T-cell (primary cell): ENCODE data around the gene MCF2L. TPM values are rescaled to one million over a fixed set of nuclear protein-coding genes. Genes with fewer than 3 reads are reported as not detected.
A peak's percentile ranks its signal among the peaks of the same experiment; 100 is the strongest.

ENCODE experiments used
- ATAC-seq, 4 experiments: fragments of 200-7000 bp in 3 of 4; fragments of 150-1000 bp in 1 of 4; cut with Tn5 transposase; replicated peaks in 1 of 4; 1 replicate in 3 of 4; 2 replicates in 1 of 4; pipeline ENCODE4 v1.10.0; 2021; ENCODE audit warnings: moderate library complexity in 3 of 4, mild to moderate bottlenecking in 2 of 4, moderate number of reproducible peaks in 1 of 4
- CTCF ChIA-PET, 2 donors: fragments of 300-600 bp; sonication (Branson Sonifier 250); formaldehyde crosslinking; loops; one replicate each; lab custom pipeline; 2022; ENCODE audit warnings: antibody characterized with exemption in 2 of 2; lab: Charles Lee
- POLR2A ChIA-PET, 2 donors: fragments of 300-600 bp; sonication (Branson Sonifier 250); formaldehyde crosslinking; loops; one replicate each; lab custom pipeline; 2022; ENCODE audit warnings: antibody characterized with exemption in 2 of 2; lab: Charles Lee
- DNase-seq, 35 experiments: peaks; one replicate each; pipeline versions ENCODE4 v3.0.0 to v3.0.0-alpha.2; 2013 to 2023
- H3K27ac ChIP-seq: one replicate; pipeline ENCODE4 v1.5.1; 2013; ENCODE audit warnings: low read length
- H3K27me3 ChIP-seq, 2 experiments: replicated peaks in 1 of 2; 1 replicate in 1 of 2; 2 replicates in 1 of 2; pipeline versions ENCODE4 v1.6.1 to v1.7.0; 2013; ENCODE audit warnings: low read length in 1 of 2, mixed read lengths in 1 of 2; ENCODE audit not compliant: control insufficient read depth in 2 of 2, insufficient read depth in 2 of 2; ENCODE audit errors: extremely low read depth in 1 of 2
- H3K36me3 ChIP-seq, 2 donors: 1 replicate in 1 of 2; 2 replicates in 1 of 2; pipeline versions ENCODE4 v1.6.1 to v1.7.0; 2013; ENCODE audit warnings: low read length in 1 of 2; ENCODE audit not compliant: control insufficient read depth in 2 of 2, insufficient read depth in 1 of 2; ENCODE audit errors: extremely low read depth in 1 of 2
- H3K4me1 ChIP-seq, 2 experiments: 1 replicate in 1 of 2; 2 replicates in 1 of 2; pipeline versions ENCODE4 v1.6.1 to v1.7.0; 2013; ENCODE audit warnings: low read length in 2 of 2, mixed read lengths in 1 of 2; ENCODE audit not compliant: insufficient read depth in 2 of 2, control insufficient read depth in 1 of 2; ENCODE audit errors: extremely low read depth in 1 of 2
- H3K4me3 ChIP-seq, 2 donors: 1 replicate in 1 of 2; 2 replicates in 1 of 2; pipeline versions ENCODE4 v1.5.1 to v1.7.0; 2013; ENCODE audit warnings: mild to moderate bottlenecking in 2 of 2, low read length in 1 of 2, moderate library complexity in 1 of 2; ENCODE audit not compliant: control insufficient read depth in 1 of 2; ENCODE audit errors: extremely low read depth in 1 of 2
- H3K9me3 ChIP-seq: 2 replicates; pipeline ENCODE4 v1.7.0; 2013
- H3K27ac Mint-ChIP-seq, 2 donors: one replicate each; pipeline ENCODE4 v1.8.0; 2020 to 2021; ENCODE audit warnings: mild to moderate bottlenecking in 2 of 2, mixed read lengths in 2 of 2
- H3K27me3 Mint-ChIP-seq, 2 donors: one replicate each; pipeline ENCODE4 v1.8.0; 2021 to 2022; ENCODE audit warnings: mixed read lengths in 2 of 2
- H3K36me3 Mint-ChIP-seq: one replicate; pipeline ENCODE4 v1.8.0; 2021; ENCODE audit warnings: mixed read lengths
- H3K4me1 Mint-ChIP-seq, 3 donors: one replicate each; pipeline ENCODE4 v1.8.0; 2020 to 2022; ENCODE audit warnings: mixed read lengths in 3 of 3, mild to moderate bottlenecking in 1 of 3
- H3K4me3 Mint-ChIP-seq, 3 donors: one replicate each; pipeline ENCODE4 v1.8.0; 2020 to 2022; ENCODE audit warnings: mild to moderate bottlenecking in 3 of 3, mixed read lengths in 3 of 3, moderate library complexity in 3 of 3
- H3K9me3 Mint-ChIP-seq, 3 donors: one replicate each; pipeline ENCODE4 v1.8.0; 2020 to 2022; ENCODE audit warnings: mixed read lengths in 3 of 3
- WGBS: methylation state at CpG from one replicate; pipeline ENCODE4 v1.1.5; 2013; ENCODE audit warnings: missing lambda C conversion rate; ENCODE audit not compliant: insufficient coverage; 5-methylcytosine and 5-hydroxymethylcytosine counted together
- total RNA-seq, 35 experiments: library from RNA in 6 of 35; stranded (reverse) in 6 of 35; fragments of 120-200 nt in 1 of 35; gene quantifications; one replicate each; pipeline versions ENCODE4 v1.2.1 to v1.2.4 and lab custom pipeline; 2013 to 2026

MCF2L gene
- total RNA-seq, 5 donors from 2014 or later (not counting 1 experiment from before 2014, with no cell fraction given) = 18.2 to 30.0 (median 24.7) TPM

- no peak for ATAC-seq
- Histone ChIP-seq H3K36me3 (no peaks in the 10 kb centered on the region), H3K27me3 (peaks cover 0 to 6% of the 10 kb centered on the region in 2 experiments), H3K4me3 (no peak overlapping the region), H3K4me1 (no peaks in the 10 kb centered on the region), H3K27ac (no peak overlapping the region), H3K9me3 (no peaks in the 10 kb centered on the region)
- Mint-ChIP-seq H3K4me3 (no peak overlapping the region), H3K9me3 (no peaks in the 10 kb centered on the region), H3K27me3 (no peaks in the 10 kb centered on the region), H3K4me1 (peaks cover 2 to 6% (median 5%) of the 10 kb centered on the region in 3 donors), H3K27ac (no peak overlapping the region), H3K36me3 (peaks cover 12% of the 10 kb centered on the region)
- ChIA-PET POLR2A (no interaction called here), CTCF (no interaction called here)
- DNase-seq = no peak
- 64% methylated on average over 6 of the region's 18 CpGs for WGBS
Observed at GRCh38 chr13:112980434-112980833, 11.4 kb downstream of the MCF2L start.

- Mint-ChIP-seq H3K36me3 (peaks cover 12% of the 10 kb centered on the region), H3K27ac (no peak overlapping the region), H3K9me3 (no peaks in the 10 kb centered on the region), H3K27me3 (no peaks in the 10 kb centered on the region), H3K4me3 (no peak overlapping the region), H3K4me1 (peaks cover 2 to 6% (median 5%) of the 10 kb centered on the region in 3 donors)
- Histone ChIP-seq H3K4me1 (no peaks in the 10 kb centered on the region), H3K27me3 (peaks cover 0 to 5% of the 10 kb centered on the region in 2 experiments), H3K4me3 (no peak overlapping the region), H3K9me3 (no peaks in the 10 kb centered on the region), H3K27ac (no peak overlapping the region), H3K36me3 (peaks cover 0 to 2% of the 10 kb centered on the region in 2 donors)
- no peak for DNase-seq
- ATAC-seq = no peak
- 88% methylated on average over 19 of the region's 20 CpGs for WGBS
- POLR2A ChIA-PET = no interaction called here
- CTCF ChIA-PET = no interaction called here
Observed at GRCh38 chr13:112981451-112981850, 12.4 kb downstream of the MCF2L start.

- DNase-seq (no peak), ATAC-seq (no peak)
- H3K4me1 ChIP-seq = no peaks in the 10 kb centered on the region
- no peak overlapping the region for H3K27ac ChIP-seq
- H3K4me3 ChIP-seq = no peak overlapping the region
- peaks cover 2 to 6% (median 5%) of the 10 kb centered on the region in 3 donors for H3K4me1 Mint-ChIP-seq
- no peaks in the 10 kb centered on the region for H3K27me3 Mint-ChIP-seq
- peaks cover 0 to 2% of the 10 kb centered on the region in 2 donors for H3K36me3 ChIP-seq
- peaks cover 5% of the 10 kb centered on the region for H3K36me3 Mint-ChIP-seq
- CTCF ChIA-PET = no interaction called here
- 90% methylated on average over 32 of the region's 33 CpGs for WGBS
- H3K4me3 Mint-ChIP-seq = no peak overlapping the region
- H3K27ac Mint-ChIP-seq = no peak overlapping the region
- POLR2A ChIA-PET = no interaction called here
- H3K9me3 ChIP-seq = no peaks in the 10 kb centered on the region
- H3K27me3 ChIP-seq = peaks cover 0 to 5% of the 10 kb centered on the region in 2 experiments
- H3K9me3 Mint-ChIP-seq = no peaks in the 10 kb centered on the region
Observed at GRCh38 chr13:112982281-112983041, 13.4 kb downstream of the MCF2L start.

- Histone ChIP-seq H3K36me3 (peaks cover 0 to 2% of the 10 kb centered on the region in 2 donors), H3K4me3 (no peak overlapping the region), H3K4me1 (no peaks in the 10 kb centered on the region), H3K9me3 (no peaks in the 10 kb centered on the region), H3K27ac (no peak overlapping the region), H3K27me3 (peaks cover 0 to 5% of the 10 kb centered on the region in 2 experiments)
- Mint-ChIP-seq H3K4me3 (no peak overlapping the region), H3K27ac (no peak overlapping the region), H3K9me3 (no peaks in the 10 kb centered on the region), H3K27me3 (no peaks in the 10 kb centered on the region), H3K36me3 (peaks cover 2% of the 10 kb centered on the region), H3K4me1 (peaks cover 2 to 6% (median 5%) of the 10 kb centered on the region in 3 donors)
- DNase-seq (no peak), ATAC-seq (no peak)
- POLR2A ChIA-PET = no interaction called here
- CTCF ChIA-PET = no interaction called here
- 67% methylated on average over 3 of the region's 5 CpGs for WGBS
Observed at GRCh38 chr13:112983042-112983305, 14.0 kb downstream of the MCF2L start.

- ChIA-PET POLR2A (no interaction called here), CTCF (no interaction called here)
- no peaks in the 10 kb centered on the region for H3K9me3 Mint-ChIP-seq
- H3K36me3 Mint-ChIP-seq = peaks cover 2% of the 10 kb centered on the region
- H3K9me3 ChIP-seq = no peaks in the 10 kb centered on the region
- no peak for DNase-seq
- WGBS = 90% methylated on average over 20 of the region's 27 CpGs
- peaks cover 2 to 6% (median 5%) of the 10 kb centered on the region in 3 donors for H3K4me1 Mint-ChIP-seq
- no peak overlapping the region for H3K4me3 ChIP-seq
- H3K27ac ChIP-seq = no peak overlapping the region
- no peaks in the 10 kb centered on the region for H3K4me1 ChIP-seq
- H3K27ac Mint-ChIP-seq = no peak overlapping the region
- H3K27me3 Mint-ChIP-seq = no peaks in the 10 kb centered on the region
- ATAC-seq = no peak
- H3K4me3 Mint-ChIP-seq = no peak overlapping the region
- H3K36me3 ChIP-seq = peaks cover 0 to 2% of the 10 kb centered on the region in 2 donors
- peaks cover 0 to 5% of the 10 kb centered on the region in 2 experiments for H3K27me3 ChIP-seq
Observed at GRCh38 chr13:112983428-112984196, 14.6 kb downstream of the MCF2L start.

GRCh38 chr13:112984501-112984900 is 15.5 kb downstream of the MCF2L start:
- no peaks in the 10 kb centered on the region for H3K9me3 Mint-ChIP-seq
- no peak for DNase-seq
- H3K27me3 Mint-ChIP-seq = no peaks in the 10 kb centered on the region
- Histone ChIP-seq H3K36me3 (peaks cover 0 to 2% of the 10 kb centered on the region in 2 donors), H3K27ac (no peak overlapping the region), H3K27me3 (peaks cover 0 to 1% of the 10 kb centered on the region in 2 experiments), H3K4me3 (no peak overlapping the region), H3K4me1 (no peaks in the 10 kb centered on the region), H3K9me3 (no peaks in the 10 kb centered on the region)
- WGBS = no CpG with 5 or more reads among the region's 11 CpGs
- POLR2A ChIA-PET = no interaction called here
- H3K4me1 Mint-ChIP-seq = peaks cover 2 to 6% (median 4%) of the 10 kb centered on the region in 3 donors
- peak overlapping the region in 1 of 3 donors; percentile 20 for H3K4me3 Mint-ChIP-seq
- no peak for ATAC-seq
- CTCF ChIA-PET = interaction anchor here in 1 of 2 donors (0.5 kb wide), 1 partner anchor 1252 kb away, joined by 3 read pairs; no protein-coding TSS in a partner anchor
- H3K27ac Mint-ChIP-seq = no peak overlapping the region
- peaks cover under 1% of the 10 kb centered on the region for H3K36me3 Mint-ChIP-seq
